ENCODE measurements around the gene CASP6.

The CASP6 gene

GRCh38 chr4:109702950-109703663 is at the start of gene CASP6:
CASP6 (minus strand) TSS chr4:109703445; CDS start chr4:109703395, 50 bp downstream.
- DNase-seq (ENCODE audit: low spot score): peak; percentile 68

GRCh38 chr4:109752525-109752924 is 49.3 kb upstream of the CASP6 start:
- DNase-seq (ENCODE audit: low spot score): no peak

- no peak for DNase-seq (ENCODE audit: low spot score)
These were observed 48.6 kb upstream of the CASP6 start for GRCh38 chr4:109751852-109752251.

GRCh38 chr4:109750652-109751244 is 47.5 kb upstream of the CASP6 start:
- no peak for DNase-seq (ENCODE audit: low spot score)

GRCh38 chr4:109749388-109750082 is 46.3 kb upstream of the CASP6 start:
- DNase-seq (ENCODE audit: low spot score): no peak

GRCh38 chr4:109748114-109748513 is 44.9 kb upstream of the CASP6 start:
- DNase-seq (ENCODE audit: low spot score): no peak

- DNase-seq (ENCODE audit: low spot score): no peak
These were observed 43.5 kb upstream of the CASP6 start for GRCh38 chr4:109746728-109747127.

GRCh38 chr4:109745830-109746229 is 42.6 kb upstream of the CASP6 start:
- DNase-seq (ENCODE audit: low spot score): no peak

- DNase-seq (ENCODE audit: low spot score): no peak
These were observed 36.3 kb upstream of the CASP6 start for GRCh38 chr4:109739547-109739946.

- DNase-seq (ENCODE audit: low spot score): no peak
These were observed 35.0 kb upstream of the CASP6 start for GRCh38 chr4:109738104-109738872.

- no peak for DNase-seq (ENCODE audit: low spot score)
These were observed 32.5 kb upstream of the CASP6 start for GRCh38 chr4:109735566-109736365.

- no peak for DNase-seq (ENCODE audit: low spot score)
These were observed 30.5 kb upstream of the CASP6 start for GRCh38 chr4:109733728-109734127.

- DNase-seq (ENCODE audit: low spot score): no peak
These were observed 27.6 kb upstream of the CASP6 start for GRCh38 chr4:109730619-109731545.

GRCh38 chr4:109729718-109730618 is 26.7 kb upstream of the CASP6 start, which contains the start of gene PLA2G12A:
PLA2G12A (minus strand) TSS chr4:109730070; CDS start chr4:109729809, 261 bp downstream.
- peak; percentile 88 for DNase-seq (ENCODE audit: low spot score)

GRCh38 chr4:109729117-109729717 is 26.0 kb upstream of the CASP6 start:
- DNase-seq (ENCODE audit: low spot score): peak; percentile 25

- DNase-seq (ENCODE audit: low spot score): peak; percentile 4
These were observed 25.1 kb upstream of the CASP6 start for GRCh38 chr4:109728385-109728784.

- DNase-seq (ENCODE audit: low spot score): no peak
These were observed 19.9 kb upstream of the CASP6 start for GRCh38 chr4:109723110-109723509.

GRCh38 chr4:109722357-109722756 is 19.1 kb upstream of the CASP6 start:
- DNase-seq (ENCODE audit: low spot score): no peak

GRCh38 chr4:109721033-109721432 is 17.8 kb upstream of the CASP6 start:
- DNase-seq (ENCODE audit: low spot score): no peak

Measured in SW480 (cell line).